GM12878 (cell line): ENCODE measurements around the gene MICALL2. TPM values are rescaled to one million over a fixed set of nuclear protein-coding genes. Genes with fewer than 3 reads are reported as not detected.

Experiments
- ATAC-seq: fragments of 200-7000 bp; cut with Tn5 transposase; 3 replicates; pipeline ENCODE4 v1.9.1; 2020; ENCODE audit warnings: mild to moderate bottlenecking, moderate library complexity
- BruUV-seq: library from RNA; stranded (reverse); fragments of 400-500 nt; replicated peaks from 2 replicates; lab custom pipeline; 2021; lab: Mats Ljungman, UMichigan
- CTCF ChIA-PET: fragments of 300-600 bp; sonication (Branson Sonifier 250); formaldehyde crosslinking; extraction: SDS; loops from one replicate; lab custom pipeline; 2021; ENCODE audit warnings: inconsistent platforms; lab: Yijun Ruan, JAX
- POLR2A ChIA-PET: fragments of 350-600 bp; formaldehyde crosslinking; extraction: SDS; loops from one replicate; lab custom pipeline; 2021; ENCODE audit warnings: inconsistent platforms; lab: Charles Lee
- RAD21 ChIA-PET: fragments of 300-600 bp; sonication (Branson Sonifier 250); formaldehyde crosslinking; loops from one replicate; lab custom pipeline; 2023; ENCODE audit warnings: antibody characterized with exemption; ENCODE audit not compliant: unreplicated experiment; lab: Charles Lee
- SMC1A ChIA-PET: fragments of 300-600 bp; sonication (Branson Sonifier 250); formaldehyde crosslinking; loops from one replicate; lab custom pipeline; 2023; ENCODE audit not compliant: unreplicated experiment, uncharacterized antibody; lab: Charles Lee
- DNase-seq: peaks from one replicate; pipeline ENCODE4 v3.0.0-alpha.2; 2011; ENCODE audit warnings: low read depth, low spot score
- FAIRE-seq: peaks from 3 replicates; lab custom pipeline; 2011; peaks lifted over from hg19 to GRCh38; lab: Jason Lieb, UNC
- H2AFZ ChIP-seq: 2 replicates; pipeline ENCODE4 v1.6.0; 2011; ENCODE audit warnings: low read depth, low read length, control low read depth; ENCODE audit not compliant: control insufficient read depth
- H3K27ac ChIP-seq: 2 replicates; pipeline ENCODE4 v1.5.1; 2011; ENCODE audit warnings: control low read depth; ENCODE audit not compliant: control insufficient read depth, insufficient read depth
- H3K27me3 ChIP-seq, 2 experiments: replicated peaks in 1 of 2; 2 replicates each; pipeline versions ENCODE4 v1.6.0 to v1.6.1; 2011; ENCODE audit warnings: low read length in 1 of 2; ENCODE audit not compliant: control insufficient read depth in 2 of 2, insufficient read depth in 2 of 2
- H3K36me3 ChIP-seq, 2 experiments: 2 replicates each; pipeline ENCODE4 v1.5.1; 2011; ENCODE audit warnings: low read length in 1 of 2; ENCODE audit not compliant: control insufficient read depth in 2 of 2, insufficient read depth in 2 of 2
- H3K4me1 ChIP-seq: 2 replicates; pipeline ENCODE4 v1.6.1; 2011; ENCODE audit warnings: mild to moderate bottlenecking, low read length, moderate library complexity, mixed read lengths; ENCODE audit not compliant: control insufficient read depth, insufficient read depth
- H3K4me2 ChIP-seq: 2 replicates; pipeline ENCODE4 v1.6.0; 2011; ENCODE audit warnings: control low read depth; ENCODE audit not compliant: control insufficient read depth, insufficient read depth
- H3K4me3 ChIP-seq: fragments of 200-600 bp; sonication (generic); 2 replicates; pipeline ENCODE4 v1.5.1; 2016
- H3K79me2 ChIP-seq: 2 replicates; pipeline ENCODE4 v1.6.0; 2011; ENCODE audit warnings: low read length; ENCODE audit not compliant: control insufficient read depth, insufficient read depth
- H3K9ac ChIP-seq: 2 replicates; pipeline ENCODE4 v1.8.0; 2011; ENCODE audit warnings: low read length, control low read depth, mixed read lengths; ENCODE audit not compliant: control insufficient read depth, insufficient read depth
- H3K9me3 ChIP-seq: replicated peaks from 3 replicates; pipeline ENCODE4 v1.5.1; 2011; ENCODE audit warnings: mild to moderate bottlenecking, low read length; ENCODE audit not compliant: control insufficient read depth, insufficient read depth
- H4K20me1 ChIP-seq: 2 replicates; pipeline ENCODE4 v1.6.0; 2011; ENCODE audit not compliant: control insufficient read depth, insufficient read depth
- EED ChIP-seq: sonication (generic); IDR thresholded peaks from 2 replicates; pipeline ENCODE4 v1.6.1; 2016; ENCODE audit warnings: antibody characterized with exemption, low read depth
- FOXM1 ChIP-seq: IDR thresholded peaks from 2 replicates; pipeline ENCODE4 v1.6.1; 2012; ENCODE audit warnings: low read depth, mild to moderate bottlenecking, inconsistent platforms, low read length, moderate library complexity
- HDGF ChIP-seq: fragments of 450-650 bp; IDR thresholded peaks from 2 replicates; pipeline ENCODE4 v1.6.1; 2016; ENCODE audit warnings: antibody characterized with exemption
- NR2F1 ChIP-seq: fragments of 450-650 bp; conservative IDR thresholded peaks from 2 replicates; pipeline ENCODE4 v1.6.1; 2017; ENCODE audit warnings: mild to moderate bottlenecking
- RBBP5 ChIP-seq: fragments of 200-600 bp; sonication (generic); conservative IDR thresholded peaks from 2 replicates; pipeline ENCODE4 v1.6.1; 2016
- SMARCA5 ChIP-seq: fragments of 450-650 bp; IDR thresholded peaks from 2 replicates; pipeline ENCODE4 v1.6.1; 2017; ENCODE audit warnings: mild to moderate bottlenecking
- SREBF2 ChIP-seq: IDR thresholded peaks from 2 replicates; pipeline ENCODE4 v1.6.1; 2012; ENCODE audit warnings: mild to moderate bottlenecking, low read length
- TAF1 ChIP-seq: IDR thresholded peaks from 2 replicates; pipeline ENCODE4 v1.6.1; 2011; ENCODE audit warnings: mild to moderate bottlenecking, low read depth, low read length, borderline replicate concordance
- WRNIP1 ChIP-seq: IDR thresholded peaks from 2 replicates; pipeline ENCODE4 v1.6.1; 2011; ENCODE audit warnings: low read depth, low read length, improper control_type of control experiment, borderline replicate concordance
- ZNF622 ChIP-seq: fragments of 450-650 bp; IDR thresholded peaks from 2 replicates; pipeline ENCODE4 v1.6.1; 2017; ENCODE audit warnings: mild to moderate bottlenecking, inconsistent platforms
- whole genome bisulfite sequencing: methylation state at CpG from one replicate; pipeline ENCODE4 v1.1.6; 2016; ENCODE audit warnings: low lambda C conversion rate; ENCODE audit not compliant: insufficient replicate concordance, insufficient coverage; ENCODE audit errors: missing lambda C conversion rate; 5-methylcytosine and 5-hydroxymethylcytosine counted together
- in situ Hi-C: fragments of 300-500 bp; cut with MboI; formaldehyde crosslinking; loops from 9 replicates; pipeline ENCODE4 v1.14.3; 2018; ENCODE audit warnings: mixed read lengths
- intact Hi-C: fragments of 100-400 bp; cut with micrococcal nuclease; formaldehyde crosslinking; loops from one replicate; pipeline ENCODE4 v1.14.2; 2022; ENCODE audit not compliant: unreplicated experiment
- polyA plus RNA-seq, 11 experiments: library from polyadenylated mRNA; depleted of rRNA in 4 of 11; unstranded in 6 of 11; stranded (reverse) in 5 of 11; fragments of >200 nt; fragmentation: Nextera tagmentation in 4 of 11; fragmentation: Illumina TruSeq in 1 of 11; extraction: Ambion mirVana in 4 of 11; extraction: Trizol in 1 of 11; gene quantifications; 1 replicate in 1 of 11; 2 replicates in 10 of 11; pipeline versions ENCODE4 v1.2.1 to v1.2.3, GENCODE V29; 2011 to 2016; ENCODE audit warnings: inconsistent platforms in 2 of 11, missing spikeins in 2 of 11, low read depth in 1 of 11
- total RNA-seq, 4 experiments: library from RNA; depleted of rRNA in 3 of 4; stranded (reverse); fragments of >200 nt in 3 of 4; fragmentation: Illumina TruSeq in 1 of 4; extraction: Trizol in 1 of 4; gene quantifications; 2 replicates each; pipeline versions ENCODE4 v1.2.1 to v1.2.3, GENCODE V29; 2013 to 2021
- TF ChIP-seq, protein P1 (sequence below): fragments of 450-650 bp; IDR thresholded peaks from 2 replicates; pipeline ENCODE4 v1.6.1; 2014; ENCODE audit warnings: mild to moderate bottlenecking
- TF ChIP-seq, protein P2 (sequence below): fragments of 450-650 bp; IDR thresholded peaks from 2 replicates; pipeline ENCODE4 v1.6.1; 2017; ENCODE audit warnings: mild to moderate bottlenecking

The MICALL2 gene
- total and polyA plus RNA-seq, 10 of the 15 experiments (the other 5 are each of a cell fraction or from before 2014, with no cell fraction given): 0.04 to 1.7 (median 0.83) TPM; not detected in 3

DNA sequence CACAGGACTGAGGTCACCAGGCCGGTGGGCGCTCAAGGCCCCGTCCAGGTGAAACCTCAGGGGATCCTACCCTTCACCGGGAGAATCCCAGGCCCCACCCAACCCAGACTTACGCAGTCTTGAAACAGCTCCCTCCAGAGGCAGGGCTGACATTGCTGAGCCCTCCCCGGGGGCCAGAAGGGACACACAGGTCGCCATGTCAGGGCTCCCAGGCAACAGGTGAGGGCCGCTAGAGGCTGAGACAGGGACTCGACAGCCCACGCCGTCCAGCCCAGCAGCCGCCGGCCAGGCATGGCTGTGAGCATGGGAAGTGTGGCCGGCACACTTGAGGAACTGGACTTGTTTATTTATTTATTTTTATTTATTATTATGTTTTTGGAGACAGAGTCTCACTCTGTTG lies 10.3 kb downstream of the MICALL2 start:
- POLR2A ChIA-PET: no interaction called here
- Histone ChIP-seq H3K36me3 (no peaks in the 10 kb centered on the region), H2AFZ (no peak overlapping the region), H3K27me3 (no peaks in the 10 kb centered on the region), H4K20me1 (no peaks in the 10 kb centered on the region), H3K4me2 (no peak overlapping the region), H3K79me2 (no peaks in the 10 kb centered on the region), H3K4me3 (no peak overlapping the region), H3K9me3 (no peaks in the 10 kb centered on the region), H3K4me1 (no peaks in the 10 kb centered on the region), H3K27ac (no peak overlapping the region), H3K9ac (no peak overlapping the region)
- CTCF ChIA-PET: no interaction called here
- RAD21 ChIA-PET: no interaction called here
- no peak for DNase-seq
- TF ChIP-seq ZNF622 (no peak), RBBP5 (no peak), TAF1 (no peak), SREBF2 (no peak)
- TF ChIP-seq, protein P1, sequence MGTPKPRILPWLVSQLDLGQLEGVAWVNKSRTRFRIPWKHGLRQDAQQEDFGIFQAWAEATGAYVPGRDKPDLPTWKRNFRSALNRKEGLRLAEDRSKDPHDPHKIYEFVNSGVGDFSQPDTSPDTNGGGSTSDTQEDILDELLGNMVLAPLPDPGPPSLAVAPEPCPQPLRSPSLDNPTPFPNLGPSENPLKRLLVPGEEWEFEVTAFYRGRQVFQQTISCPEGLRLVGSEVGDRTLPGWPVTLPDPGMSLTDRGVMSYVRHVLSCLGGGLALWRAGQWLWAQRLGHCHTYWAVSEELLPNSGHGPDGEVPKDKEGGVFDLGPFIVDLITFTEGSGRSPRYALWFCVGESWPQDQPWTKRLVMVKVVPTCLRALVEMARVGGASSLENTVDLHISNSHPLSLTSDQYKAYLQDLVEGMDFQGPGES: no peak
- 72% methylated on average over 13 of the region's 14 CpGs for WGBS
- no peak for FAIRE-seq
- SMC1A ChIA-PET: no interaction called here
- no peak for ATAC-seq
- intact Hi-C loops (no loop called here), in situ Hi-C loops (no loop called here)
- no TSS peak for BruUV-seq

GRCh38 chr7:1447551-1448244 lies 11.6 kb downstream of the MICALL2 start:
- FAIRE-seq: no peak
- no peaks in the 10 kb centered on the region for H3K36me3 ChIP-seq
- ChIA-PET RAD21 (no interaction called here), POLR2A (no interaction called here), CTCF (no interaction called here), SMC1A (no interaction called here)
- intact Hi-C loops: no loop called here
- H4K20me1 ChIP-seq: no peaks in the 10 kb centered on the region
- DNase-seq: no peak
- H3K27ac ChIP-seq: no peak overlapping the region
- H3K4me2 ChIP-seq: no peak overlapping the region
- 50% methylated on average over 13 of the region's 15 CpGs for WGBS
- no TSS peak for BruUV-seq
- H3K27me3 ChIP-seq: no peaks in the 10 kb centered on the region
- no peaks in the 10 kb centered on the region for H3K79me2 ChIP-seq
- ATAC-seq: no peak
- H3K4me1 ChIP-seq: no peaks in the 10 kb centered on the region
- H3K9me3 ChIP-seq: no peaks in the 10 kb centered on the region
- no peak overlapping the region for H3K4me3 ChIP-seq
- no peak overlapping the region for H2AFZ ChIP-seq
- no peak overlapping the region for H3K9ac ChIP-seq
- in situ Hi-C loops: no loop called here
- TF ChIP-seq WRNIP1 (no peak), EED (no peak), SMARCA5 (no peak), FOXM1 (no peak), NR2F1 (no peak), HDGF (no peak)
- TF ChIP-seq, protein P2, sequence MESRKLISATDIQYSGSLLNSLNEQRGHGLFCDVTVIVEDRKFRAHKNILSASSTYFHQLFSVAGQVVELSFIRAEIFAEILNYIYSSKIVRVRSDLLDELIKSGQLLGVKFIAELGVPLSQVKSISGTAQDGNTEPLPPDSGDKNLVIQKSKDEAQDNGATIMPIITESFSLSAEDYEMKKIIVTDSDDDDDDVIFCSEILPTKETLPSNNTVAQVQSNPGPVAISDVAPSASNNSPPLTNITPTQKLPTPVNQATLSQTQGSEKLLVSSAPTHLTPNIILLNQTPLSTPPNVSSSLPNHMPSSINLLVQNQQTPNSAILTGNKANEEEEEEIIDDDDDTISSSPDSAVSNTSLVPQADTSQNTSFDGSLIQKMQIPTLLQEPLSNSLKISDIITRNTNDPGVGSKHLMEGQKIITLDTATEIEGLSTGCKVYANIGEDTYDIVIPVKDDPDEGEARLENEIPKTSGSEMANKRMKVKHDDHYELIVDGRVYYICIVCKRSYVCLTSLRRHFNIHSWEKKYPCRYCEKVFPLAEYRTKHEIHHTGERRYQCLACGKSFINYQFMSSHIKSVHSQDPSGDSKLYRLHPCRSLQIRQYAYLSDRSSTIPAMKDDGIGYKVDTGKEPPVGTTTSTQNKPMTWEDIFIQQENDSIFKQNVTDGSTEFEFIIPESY: no peak
